Panc1 (cell line): ENCODE results near the gene INHBB.

ENCODE experiments used
- CTCF ChIP-seq: fragments of 450-650 bp; IDR thresholded peaks from 2 replicates; pipeline ENCODE4 v1.5.1; 2017; ENCODE audit warnings: mild to moderate bottlenecking
- POLR2AphosphoS5 ChIP-seq: IDR thresholded peaks from 2 replicates; pipeline ENCODE4 v1.6.1; 2012; ENCODE audit warnings: mild to moderate bottlenecking, low read depth, low read length, moderate library complexity
- REST ChIP-seq, 2 experiments: IDR thresholded peaks; 2 replicates each; pipeline ENCODE4 v1.6.1; 2011 to 2012; ENCODE audit warnings: low read depth in 2 of 2, control low read depth in 1 of 2, low read length in 1 of 2, mild to moderate bottlenecking in 1 of 2, moderate library complexity in 1 of 2; ENCODE audit not compliant: insufficient read depth in 1 of 2

- TF ChIP-seq POLR2AphosphoS5 (no peak), CTCF (no peak), REST (IDR thresholded peaks at IDR 0.05; ENCODE audit: insufficient read depth in 1 of 2, low read depth in 2 of 2, low read length in 1 of 2) (no peak)
Measured at GRCh38 chr2:120378605-120379004, 32.7 kb downstream of the INHBB start.
